GM10248 (cell line): ENCODE results near the gene PTPRU.

ENCODE experiments used
- CTCF ChIA-PET: fragments of 300-600 bp; sonication (Branson Sonifier 250); formaldehyde crosslinking; extraction: SDS; loops from one replicate; lab custom pipeline; 2021; ENCODE audit warnings: antibody characterized with exemption; lab: Yijun Ruan, JAX
- POLR2A ChIA-PET: fragments of 350-650 bp; sonication (Branson Sonifier 250); formaldehyde crosslinking; extraction: SDS; loops from one replicate; lab custom pipeline; 2020; ENCODE audit warnings: antibody characterized with exemption; lab: Yijun Ruan, JAX
- DNase-seq: peaks from one replicate; pipeline ENCODE4 v3.0.0; 2012; ENCODE audit errors: extremely low spot score
- CTCF ChIP-seq: IDR thresholded peaks from 2 replicates; pipeline ENCODE4 v1.5.1; 2012; ENCODE audit warnings: mild to moderate bottlenecking, low read depth; ENCODE audit errors: extremely low read depth, missing control alignments, control extremely low read depth

Gene PTPRU

GRCh38 chr1:29362764-29363163 is 126.4 kb downstream of the PTPRU start:
- DNase-seq = no peak
- TF ChIP-seq CTCF = no peak
- POLR2A ChIA-PET = no interaction called here
- CTCF ChIA-PET = no interaction called here

GRCh38 chr1:29363536-29363935 is 127.2 kb downstream of the PTPRU start:
- DNase-seq = no peak
- POLR2A ChIA-PET = no interaction called here
- TF ChIP-seq CTCF = no peak
- CTCF ChIA-PET = no interaction called here

GRCh38 chr1:29364101-29364678 is 127.9 kb downstream of the PTPRU start:
- ChIA-PET POLR2A (no interaction called here), CTCF (no interaction called here)
- TF ChIP-seq CTCF = no peak
- DNase-seq = no peak

GRCh38 chr1:29365906-29366670 is 129.8 kb downstream of the PTPRU start:
- TF ChIP-seq CTCF = no peak
- no peak for DNase-seq
- ChIA-PET POLR2A (no interaction called here), CTCF (no interaction called here)

- no peak for DNase-seq
- no peak for TF ChIP-seq CTCF
- ChIA-PET POLR2A (no interaction called here), CTCF (interaction anchor here (0.6 kb wide), 1 partner anchor 37 kb away, joined by 3 read pairs; no protein-coding TSS in a partner anchor)
These were observed 132.9 kb downstream of the PTPRU start for GRCh38 chr1:29368936-29369932.

GRCh38 chr1:29370067-29370466 is 133.7 kb downstream of the PTPRU start:
- CTCF ChIA-PET = interaction anchor here (0.6 kb wide), 1 partner anchor 36 kb away, joined by 3 read pairs; no protein-coding TSS in a partner anchor
- TF ChIP-seq CTCF = no peak
- POLR2A ChIA-PET = no interaction called here

More at GRCh38 chr1:29370067-29370466, 133.7 kb downstream of the PTPRU start:
- no peak for DNase-seq
